ENCODE data around the gene PIGX.

Gene PIGX

DNA sequence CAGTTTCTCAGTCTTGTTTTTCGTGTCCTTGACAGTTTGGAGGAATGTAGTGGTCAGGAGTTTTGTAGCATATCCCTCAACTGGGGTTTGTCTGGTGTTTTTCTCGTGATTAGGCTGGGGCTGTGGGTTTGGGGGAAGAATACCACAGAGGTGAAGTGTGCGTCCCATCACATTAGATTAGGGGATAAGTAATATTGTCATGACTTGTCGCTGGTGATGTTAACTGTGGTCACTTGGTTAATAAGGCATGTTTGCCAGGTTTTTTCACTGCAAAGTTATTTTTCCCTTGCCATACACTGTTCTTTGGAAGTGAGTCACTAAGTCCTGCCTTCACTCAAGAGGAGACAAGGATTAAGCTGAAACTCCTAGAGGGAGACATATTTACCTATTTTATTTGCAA is 66.6 kb downstream of the PIGX start:
- no peak for DNase-seq
- no peaks in the 10 kb centered on the region for H3K27me3 ChIP-seq (replicated peaks; ENCODE audit: insufficient read depth, low read length)
- H3K9ac ChIP-seq (ENCODE audit: low read length) = no peak overlapping the region
- no peaks in the 10 kb centered on the region for H3F3A ChIP-seq (ENCODE audit: insufficient read depth, low read length)
- no peak overlapping the region for H2AFZ ChIP-seq (ENCODE audit: low read length)
- H3K4me3 ChIP-seq (ENCODE audit: low read length) = no peak overlapping the region
- no peak overlapping the region for H3K4me2 ChIP-seq (ENCODE audit: low read depth, low read length)
- TF ChIP-seq CTCF (IDR thresholded peaks at IDR 0.05; ENCODE audit: low read length) (no peak), EZH2 (optimal IDR thresholded peaks at IDR 0.05; ENCODE audit: low read depth, low read length) (no peak), EZH2phosphoT487 (IDR thresholded peaks at IDR 0.05; ENCODE audit: low read length) (no peak)
- no peaks in the 10 kb centered on the region for H3K4me1 ChIP-seq (ENCODE audit: low read length)
- H4K20me1 ChIP-seq (ENCODE audit: insufficient read depth, low read length) = no peaks in the 10 kb centered on the region; the same call in 1 of the 2 replicates
- peaks cover 12% of the 10 kb centered on the region; the same call in 1 of the 2 replicates for H3K36me3 ChIP-seq (replicated peaks; ENCODE audit: insufficient read depth, low read length)
- H3K9me2 ChIP-seq (replicated peaks; ENCODE audit: insufficient read depth, low read length) = no peaks in the 10 kb centered on the region
- H3K27ac ChIP-seq (ENCODE audit: low read length) = no peak overlapping the region
- H3K79me2 ChIP-seq (ENCODE audit: low read length) = peaks cover 95% of the 10 kb centered on the region
- no peaks in the 10 kb centered on the region for H3K9me3 ChIP-seq (replicated peaks; ENCODE audit: insufficient read depth, low read length)

DNA sequence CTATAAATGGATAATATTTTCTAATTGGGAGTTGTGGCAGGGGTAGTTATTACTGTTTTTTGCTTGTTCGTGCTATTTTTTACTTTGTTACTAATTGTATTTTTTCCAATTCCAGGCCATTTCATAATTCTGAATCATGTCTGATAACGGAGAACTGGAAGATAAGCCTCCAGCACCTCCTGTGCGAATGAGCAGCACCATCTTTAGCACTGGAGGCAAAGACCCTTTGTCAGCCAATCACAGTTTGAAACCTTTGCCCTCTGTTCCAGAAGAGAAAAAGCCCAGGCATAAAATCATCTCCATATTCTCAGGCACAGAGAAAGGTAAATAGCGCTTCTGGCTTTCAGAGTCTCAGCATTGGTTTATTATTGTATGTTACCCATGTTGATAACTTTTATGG is 70.3 kb downstream of the PIGX start:
- Histone ChIP-seq H3K4me2 (ENCODE audit: low read depth, low read length) (no peak overlapping the region), H3K9me3 (replicated peaks; ENCODE audit: insufficient read depth, low read length) (no peaks in the 10 kb centered on the region), H3K27me3 (replicated peaks; ENCODE audit: insufficient read depth, low read length) (no peaks in the 10 kb centered on the region), H2AFZ (ENCODE audit: low read length) (no peak overlapping the region), H3K79me2 (ENCODE audit: low read length) (peaks cover 89% of the 10 kb centered on the region), H3K36me3 (replicated peaks; ENCODE audit: insufficient read depth, low read length) (peaks cover 9% of the 10 kb centered on the region; the same call in 1 of the 2 replicates), H3K9ac (ENCODE audit: low read length) (no peak overlapping the region), H4K20me1 (ENCODE audit: insufficient read depth, low read length) (no peaks in the 10 kb centered on the region; the same call in 1 of the 2 replicates), H3K27ac (ENCODE audit: low read length) (no peak overlapping the region), H3K9me2 (replicated peaks; ENCODE audit: insufficient read depth, low read length) (no peaks in the 10 kb centered on the region), H3K4me3 (ENCODE audit: low read length) (no peak overlapping the region), H3F3A (ENCODE audit: insufficient read depth, low read length) (no peaks in the 10 kb centered on the region), H3K4me1 (ENCODE audit: low read length) (no peaks in the 10 kb centered on the region)
- TF ChIP-seq EZH2 (optimal IDR thresholded peaks at IDR 0.05; ENCODE audit: low read depth, low read length) (no peak), EZH2phosphoT487 (IDR thresholded peaks at IDR 0.05; ENCODE audit: low read length) (no peak), CTCF (IDR thresholded peaks at IDR 0.05; ENCODE audit: low read length) (no peak)
- no peak for DNase-seq

Data from MM.1S (cell line).